ENCODE data around the gene ITPKC.

DNA sequence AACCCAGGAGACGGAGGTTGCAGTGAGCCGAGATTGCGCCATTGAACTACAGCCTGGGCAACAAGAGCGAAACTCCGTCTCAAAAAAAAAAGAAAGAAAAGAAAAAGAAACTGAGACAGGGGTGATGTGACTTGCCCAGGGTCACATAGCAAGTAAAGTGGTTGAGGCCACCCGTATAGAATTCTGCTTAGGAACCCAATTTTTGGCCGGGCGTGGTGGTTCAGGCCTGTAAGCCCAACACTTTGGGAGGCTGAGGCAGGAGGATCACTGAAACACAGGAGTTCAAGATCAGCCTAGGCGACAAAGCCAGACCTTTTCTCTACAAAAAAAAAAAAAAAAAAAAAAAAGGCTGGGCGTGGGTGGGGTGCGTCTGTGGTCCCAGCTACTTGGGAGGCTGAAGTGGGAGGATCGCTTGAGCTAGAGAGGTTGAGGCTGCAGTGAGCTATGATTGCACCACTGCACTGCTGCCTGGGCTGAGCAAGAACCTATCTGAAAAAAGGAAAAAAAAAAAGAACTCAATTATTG, 35.4 kb downstream of the ITPKC start:
- TF ChIP-seq, protein P1, sequence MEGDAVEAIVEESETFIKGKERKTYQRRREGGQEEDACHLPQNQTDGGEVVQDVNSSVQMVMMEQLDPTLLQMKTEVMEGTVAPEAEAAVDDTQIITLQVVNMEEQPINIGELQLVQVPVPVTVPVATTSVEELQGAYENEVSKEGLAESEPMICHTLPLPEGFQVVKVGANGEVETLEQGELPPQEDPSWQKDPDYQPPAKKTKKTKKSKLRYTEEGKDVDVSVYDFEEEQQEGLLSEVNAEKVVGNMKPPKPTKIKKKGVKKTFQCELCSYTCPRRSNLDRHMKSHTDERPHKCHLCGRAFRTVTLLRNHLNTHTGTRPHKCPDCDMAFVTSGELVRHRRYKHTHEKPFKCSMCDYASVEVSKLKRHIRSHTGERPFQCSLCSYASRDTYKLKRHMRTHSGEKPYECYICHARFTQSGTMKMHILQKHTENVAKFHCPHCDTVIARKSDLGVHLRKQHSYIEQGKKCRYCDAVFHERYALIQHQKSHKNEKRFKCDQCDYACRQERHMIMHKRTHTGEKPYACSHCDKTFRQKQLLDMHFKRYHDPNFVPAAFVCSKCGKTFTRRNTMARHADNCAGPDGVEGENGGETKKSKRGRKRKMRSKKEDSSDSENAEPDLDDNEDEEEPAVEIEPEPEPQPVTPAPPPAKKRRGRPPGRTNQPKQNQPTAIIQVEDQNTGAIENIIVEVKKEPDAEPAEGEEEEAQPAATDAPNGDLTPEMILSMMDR (IDR thresholded peaks at IDR 0.05), result no peak
- TF ChIP-seq, protein P2, sequence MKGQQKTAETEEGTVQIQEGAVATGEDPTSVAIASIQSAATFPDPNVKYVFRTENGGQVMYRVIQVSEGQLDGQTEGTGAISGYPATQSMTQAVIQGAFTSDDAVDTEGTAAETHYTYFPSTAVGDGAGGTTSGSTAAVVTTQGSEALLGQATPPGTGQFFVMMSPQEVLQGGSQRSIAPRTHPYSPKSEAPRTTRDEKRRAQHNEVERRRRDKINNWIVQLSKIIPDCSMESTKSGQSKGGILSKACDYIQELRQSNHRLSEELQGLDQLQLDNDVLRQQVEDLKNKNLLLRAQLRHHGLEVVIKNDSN (IDR thresholded peaks at IDR 0.05; ENCODE audit: borderline replicate concordance, low read depth), result no peak
- no peak for TF ChIP-seq EZH2phosphoT487 (IDR thresholded peaks at IDR 0.05; ENCODE audit: borderline replicate concordance, low read depth)
- TF ChIP-seq, protein P3, sequence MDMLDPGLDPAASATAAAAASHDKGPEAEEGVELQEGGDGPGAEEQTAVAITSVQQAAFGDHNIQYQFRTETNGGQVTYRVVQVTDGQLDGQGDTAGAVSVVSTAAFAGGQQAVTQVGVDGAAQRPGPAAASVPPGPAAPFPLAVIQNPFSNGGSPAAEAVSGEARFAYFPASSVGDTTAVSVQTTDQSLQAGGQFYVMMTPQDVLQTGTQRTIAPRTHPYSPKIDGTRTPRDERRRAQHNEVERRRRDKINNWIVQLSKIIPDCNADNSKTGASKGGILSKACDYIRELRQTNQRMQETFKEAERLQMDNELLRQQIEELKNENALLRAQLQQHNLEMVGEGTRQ (IDR thresholded peaks at IDR 0.05; ENCODE audit: borderline replicate concordance, low read depth, low read length), result no peak
- TF ChIP-seq POLR2AphosphoS5 (IDR thresholded peaks at IDR 0.05; ENCODE audit: low read depth, low read length), result no peak
- TF ChIP-seq, protein P4, sequence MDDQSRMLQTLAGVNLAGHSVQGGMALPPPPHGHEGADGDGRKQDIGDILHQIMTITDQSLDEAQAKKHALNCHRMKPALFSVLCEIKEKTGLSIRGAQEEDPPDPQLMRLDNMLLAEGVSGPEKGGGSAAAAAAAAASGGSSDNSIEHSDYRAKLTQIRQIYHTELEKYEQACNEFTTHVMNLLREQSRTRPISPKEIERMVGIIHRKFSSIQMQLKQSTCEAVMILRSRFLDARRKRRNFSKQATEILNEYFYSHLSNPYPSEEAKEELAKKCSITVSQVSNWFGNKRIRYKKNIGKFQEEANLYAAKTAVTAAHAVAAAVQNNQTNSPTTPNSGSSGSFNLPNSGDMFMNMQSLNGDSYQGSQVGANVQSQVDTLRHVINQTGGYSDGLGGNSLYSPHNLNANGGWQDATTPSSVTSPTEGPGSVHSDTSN (IDR thresholded peaks at IDR 0.05), result no peak
- TF ChIP-seq JUND (IDR thresholded peaks at IDR 0.05), result no peak
- TF ChIP-seq, protein P5, sequence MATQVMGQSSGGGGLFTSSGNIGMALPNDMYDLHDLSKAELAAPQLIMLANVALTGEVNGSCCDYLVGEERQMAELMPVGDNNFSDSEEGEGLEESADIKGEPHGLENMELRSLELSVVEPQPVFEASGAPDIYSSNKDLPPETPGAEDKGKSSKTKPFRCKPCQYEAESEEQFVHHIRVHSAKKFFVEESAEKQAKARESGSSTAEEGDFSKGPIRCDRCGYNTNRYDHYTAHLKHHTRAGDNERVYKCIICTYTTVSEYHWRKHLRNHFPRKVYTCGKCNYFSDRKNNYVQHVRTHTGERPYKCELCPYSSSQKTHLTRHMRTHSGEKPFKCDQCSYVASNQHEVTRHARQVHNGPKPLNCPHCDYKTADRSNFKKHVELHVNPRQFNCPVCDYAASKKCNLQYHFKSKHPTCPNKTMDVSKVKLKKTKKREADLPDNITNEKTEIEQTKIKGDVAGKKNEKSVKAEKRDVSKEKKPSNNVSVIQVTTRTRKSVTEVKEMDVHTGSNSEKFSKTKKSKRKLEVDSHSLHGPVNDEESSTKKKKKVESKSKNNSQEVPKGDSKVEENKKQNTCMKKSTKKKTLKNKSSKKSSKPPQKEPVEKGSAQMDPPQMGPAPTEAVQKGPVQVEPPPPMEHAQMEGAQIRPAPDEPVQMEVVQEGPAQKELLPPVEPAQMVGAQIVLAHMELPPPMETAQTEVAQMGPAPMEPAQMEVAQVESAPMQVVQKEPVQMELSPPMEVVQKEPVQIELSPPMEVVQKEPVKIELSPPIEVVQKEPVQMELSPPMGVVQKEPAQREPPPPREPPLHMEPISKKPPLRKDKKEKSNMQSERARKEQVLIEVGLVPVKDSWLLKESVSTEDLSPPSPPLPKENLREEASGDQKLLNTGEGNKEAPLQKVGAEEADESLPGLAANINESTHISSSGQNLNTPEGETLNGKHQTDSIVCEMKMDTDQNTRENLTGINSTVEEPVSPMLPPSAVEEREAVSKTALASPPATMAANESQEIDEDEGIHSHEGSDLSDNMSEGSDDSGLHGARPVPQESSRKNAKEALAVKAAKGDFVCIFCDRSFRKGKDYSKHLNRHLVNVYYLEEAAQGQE (IDR thresholded peaks at IDR 0.05; ENCODE audit: low read depth, low read length), result no peak
- TF ChIP-seq TEAD4 (IDR thresholded peaks at IDR 0.05; ENCODE audit: borderline replicate concordance, insufficient read depth), result no peak
- TF ChIP-seq, protein P6, sequence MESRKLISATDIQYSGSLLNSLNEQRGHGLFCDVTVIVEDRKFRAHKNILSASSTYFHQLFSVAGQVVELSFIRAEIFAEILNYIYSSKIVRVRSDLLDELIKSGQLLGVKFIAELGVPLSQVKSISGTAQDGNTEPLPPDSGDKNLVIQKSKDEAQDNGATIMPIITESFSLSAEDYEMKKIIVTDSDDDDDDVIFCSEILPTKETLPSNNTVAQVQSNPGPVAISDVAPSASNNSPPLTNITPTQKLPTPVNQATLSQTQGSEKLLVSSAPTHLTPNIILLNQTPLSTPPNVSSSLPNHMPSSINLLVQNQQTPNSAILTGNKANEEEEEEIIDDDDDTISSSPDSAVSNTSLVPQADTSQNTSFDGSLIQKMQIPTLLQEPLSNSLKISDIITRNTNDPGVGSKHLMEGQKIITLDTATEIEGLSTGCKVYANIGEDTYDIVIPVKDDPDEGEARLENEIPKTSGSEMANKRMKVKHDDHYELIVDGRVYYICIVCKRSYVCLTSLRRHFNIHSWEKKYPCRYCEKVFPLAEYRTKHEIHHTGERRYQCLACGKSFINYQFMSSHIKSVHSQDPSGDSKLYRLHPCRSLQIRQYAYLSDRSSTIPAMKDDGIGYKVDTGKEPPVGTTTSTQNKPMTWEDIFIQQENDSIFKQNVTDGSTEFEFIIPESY (IDR thresholded peaks at IDR 0.05; ENCODE audit: borderline replicate concordance, low read depth), result no peak
- no peak for TF ChIP-seq TAF1 (IDR thresholded peaks at IDR 0.05; ENCODE audit: borderline replicate concordance, low read depth, low read length)
- no peak for TF ChIP-seq GABPA (IDR thresholded peaks at IDR 0.05; ENCODE audit: low read depth)
- TF ChIP-seq RFX5 (IDR thresholded peaks at IDR 0.05; ENCODE audit: low read length), result no peak

Data from SK-N-SH (cell line).